ENCODE results near the gene BCL11B. TPM values are rescaled to one million over a fixed set of nuclear protein-coding genes. Genes with fewer than 3 reads are reported as not detected.

Gene BCL11B
- total and polyA plus RNA-seq, 4 donors, result 0.20 to 2.3 (median 0.66) TPM

- Histone ChIP-seq H3K27me3 (ENCODE audit: control insufficient read depth in 3 of 3, insufficient read depth in 3 of 3, low read length in 2 of 3) (no peaks in the 10 kb centered on the region), H3K9ac (ENCODE audit: insufficient read depth in 1 of 2, low read length in 2 of 2) (no peak overlapping the region), H3K27ac (ENCODE audit: low read depth in 1 of 2, low read length in 1 of 2) (no peak overlapping the region), H3K4me3 (no peak overlapping the region), H3K36me3 (ENCODE audit: control insufficient read depth in 4 of 4, insufficient read depth in 4 of 4, low read length in 4 of 4) (no peaks in the 10 kb centered on the region), H3K4me1 (ENCODE audit: control insufficient read depth in 5 of 5, insufficient read depth in 5 of 5, low read length in 5 of 5) (peaks cover 0 to 3% (median 0%) of the 10 kb centered on the region in 5 donors), H3K9me3 (ENCODE audit: control insufficient read depth in 4 of 4, insufficient read depth in 3 of 4, low read length in 3 of 4) (no peaks in the 10 kb centered on the region)
- WGBS, 2 donors, result 91 to 96% methylated on average over 6 of the region's 6 CpGs
- no peak for DNase-seq
- no peak for TF ChIP-seq CTCF (IDR thresholded peaks at IDR 0.05; ENCODE audit: control extremely low read depth, extremely low read depth)
- ATAC-seq (ENCODE audit: insufficient read depth, low FRiP score), result no peak
Measured at GRCh38 chr14:99156814-99157213, 115.2 kb downstream of the BCL11B start.

GRCh38 chr14:99156090-99156425 lies 115.9 kb downstream of the BCL11B start:
- H3K9ac ChIP-seq (ENCODE audit: insufficient read depth in 1 of 2, low read length in 2 of 2), result no peak overlapping the region
- peaks cover 0 to 3% (median 0%) of the 10 kb centered on the region in 5 donors for H3K4me1 ChIP-seq (ENCODE audit: control insufficient read depth in 5 of 5, insufficient read depth in 5 of 5, low read length in 5 of 5)
- H3K36me3 ChIP-seq (ENCODE audit: control insufficient read depth in 4 of 4, insufficient read depth in 4 of 4, low read length in 4 of 4), result no peaks in the 10 kb centered on the region
- no peaks in the 10 kb centered on the region for H3K9me3 ChIP-seq (ENCODE audit: control insufficient read depth in 4 of 4, insufficient read depth in 3 of 4, low read length in 3 of 4)
- WGBS, 2 donors, result 77 to 82% methylated on average over 7 of the region's 7 CpGs
- no peak for ATAC-seq (ENCODE audit: insufficient read depth, low FRiP score)
- TF ChIP-seq CTCF (IDR thresholded peaks at IDR 0.05; ENCODE audit: control extremely low read depth, extremely low read depth), result no peak
- no peaks in the 10 kb centered on the region for H3K27me3 ChIP-seq (ENCODE audit: control insufficient read depth in 3 of 3, insufficient read depth in 3 of 3, low read length in 2 of 3)
- DNase-seq, result no peak
- no peak overlapping the region for H3K4me3 ChIP-seq
- H3K27ac ChIP-seq (ENCODE audit: low read depth in 1 of 2, low read length in 1 of 2), result no peak overlapping the region

GRCh38 chr14:99155173-99156089 lies 116.6 kb downstream of the BCL11B start:
- H3K9ac ChIP-seq (ENCODE audit: insufficient read depth in 1 of 2, low read length in 2 of 2), result no peak overlapping the region
- H3K9me3 ChIP-seq (ENCODE audit: control insufficient read depth in 4 of 4, insufficient read depth in 3 of 4, low read length in 3 of 4), result no peaks in the 10 kb centered on the region
- no peak for DNase-seq
- TF ChIP-seq CTCF (IDR thresholded peaks at IDR 0.05; ENCODE audit: control extremely low read depth, extremely low read depth), result no peak
- H3K4me1 ChIP-seq (ENCODE audit: control insufficient read depth in 5 of 5, insufficient read depth in 5 of 5, low read length in 5 of 5), result peaks cover 0 to 3% (median 0%) of the 10 kb centered on the region in 5 donors
- H3K36me3 ChIP-seq (ENCODE audit: control insufficient read depth in 4 of 4, insufficient read depth in 4 of 4, low read length in 4 of 4), result no peaks in the 10 kb centered on the region
- H3K4me3 ChIP-seq, result no peak overlapping the region
- H3K27me3 ChIP-seq (ENCODE audit: control insufficient read depth in 3 of 3, insufficient read depth in 3 of 3, low read length in 2 of 3), result no peaks in the 10 kb centered on the region
- H3K27ac ChIP-seq (ENCODE audit: low read depth in 1 of 2, low read length in 1 of 2), result no peak overlapping the region
- ATAC-seq (ENCODE audit: insufficient read depth, low FRiP score), result peak; percentile 37
- 28 to 38% methylated on average over 6 of the region's 6 CpGs for WGBS, 2 donors

Data from lung (tissue), 12 donors.